Endometrial microvascular endothelial cells (primary cell): ENCODE measurements around the gene C17orf78. TPM values are rescaled to one million over a fixed set of nuclear protein-coding genes. Genes with fewer than 3 reads are reported as not detected.
"Not testable (repeated sequence)": the region's sequence is repeated elsewhere in the genome, so short reads cannot be mapped to it uniquely, and the experiment has no call there.

Experiments
- in situ Hi-C: cut with HindIII; loops from 2 replicates; pipeline ENCODE4 v1.10.0; 2017; ENCODE audit warnings: low sequenced_read_pairs, low pct_unique_long_range_greater_than_20kb; ENCODE audit errors: inconsistent ontology term
- total RNA-seq: library from RNA; depleted of rRNA; stranded (reverse); fragments of >200 nt; gene quantifications from one replicate; pipeline ENCODE4 v1.2.3, GENCODE V29; 2015; ENCODE audit errors: inconsistent ontology term

The C17orf78 gene
- total RNA-seq, 1 donor from 2014 or later = not detected

DNA sequence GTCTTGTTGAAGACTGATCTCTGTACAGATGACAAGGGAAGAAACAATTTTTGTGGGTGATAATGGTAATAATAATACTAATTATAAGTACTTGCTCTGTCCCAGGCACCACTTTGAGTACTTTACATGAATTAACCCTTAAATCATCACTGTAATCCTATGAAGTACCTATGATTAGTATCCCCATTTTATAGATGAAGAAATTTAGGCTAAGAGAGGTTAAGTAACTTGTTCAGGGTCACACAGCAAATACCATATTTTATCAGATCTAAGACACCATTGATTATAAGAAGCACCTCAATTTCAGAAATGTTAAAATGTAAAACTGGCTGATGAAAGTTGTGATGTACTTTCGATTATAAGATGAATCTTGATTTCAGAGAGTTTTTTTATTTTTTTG, 49.5 kb downstream of the C17orf78 start:
- in situ Hi-C loops = no loop called here

DNA sequence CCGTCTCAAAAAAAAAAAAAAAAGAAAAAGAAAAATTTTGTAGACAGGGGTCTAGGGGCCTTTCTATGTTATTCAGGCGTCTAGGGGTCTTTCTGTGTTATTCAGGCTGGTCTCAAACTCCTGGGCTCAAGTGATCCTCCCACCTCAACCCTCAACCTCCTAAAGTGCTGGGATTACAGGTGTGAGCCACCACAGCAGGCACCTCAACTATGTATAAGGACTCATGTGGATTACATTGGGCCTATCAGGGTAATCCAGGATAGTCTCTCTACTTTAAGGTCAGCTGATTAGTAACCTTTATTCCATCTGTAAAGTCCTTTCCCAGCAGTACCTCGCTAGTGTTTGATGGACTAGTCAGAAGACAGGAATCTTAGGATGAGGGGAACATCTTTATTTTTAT, 53.3 kb downstream of the C17orf78 start:
- in situ Hi-C loops = no loop called here

DNA sequence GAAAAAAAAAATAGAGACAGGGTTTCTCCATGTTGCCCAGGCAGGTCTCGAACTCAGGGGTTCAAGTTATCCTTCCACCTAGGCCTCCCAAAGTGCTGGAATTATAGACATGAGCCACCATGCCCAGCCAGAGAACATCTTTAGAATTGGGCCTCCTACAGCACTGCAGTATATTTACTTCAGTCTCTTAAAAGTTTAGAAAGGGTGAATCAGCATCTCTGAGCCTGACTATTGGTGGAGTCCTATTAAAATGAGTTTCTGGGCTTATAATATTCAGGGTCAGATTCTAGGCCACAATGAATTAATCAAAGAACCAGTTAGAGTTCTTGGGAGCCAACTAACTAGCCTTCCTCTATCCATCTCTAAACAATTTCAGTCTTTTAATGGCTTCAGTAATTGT, 53.7 kb downstream of the C17orf78 start:
- in situ Hi-C loops = no loop called here

DNA sequence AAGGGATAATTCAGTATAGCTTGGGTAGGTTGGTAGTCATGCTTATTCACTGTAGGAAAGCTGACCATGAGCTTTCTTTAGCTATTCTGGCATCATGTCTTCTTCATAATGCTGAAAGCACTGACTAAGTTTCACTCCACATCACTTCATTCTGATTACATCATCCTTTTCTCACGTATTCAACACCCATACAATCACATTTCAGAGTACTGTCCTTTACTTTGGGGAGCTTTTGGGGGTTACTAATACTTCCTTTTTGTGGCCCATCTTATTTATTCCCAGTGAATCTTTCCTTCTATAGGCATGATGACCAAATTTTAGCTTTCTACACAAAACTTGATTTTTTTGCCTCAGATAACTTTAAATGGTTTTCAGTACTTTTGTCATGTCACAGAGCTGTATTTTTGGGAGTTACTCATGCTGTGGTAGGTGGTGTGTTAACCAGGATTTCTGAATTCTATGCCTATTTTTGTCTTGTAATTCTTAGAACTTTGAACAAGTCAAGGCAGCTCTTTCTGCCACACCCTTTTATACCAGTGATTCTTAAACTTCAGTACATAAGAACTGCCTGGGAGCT, 54.4 kb downstream of the C17orf78 start:
- in situ Hi-C loops = no loop called here

DNA sequence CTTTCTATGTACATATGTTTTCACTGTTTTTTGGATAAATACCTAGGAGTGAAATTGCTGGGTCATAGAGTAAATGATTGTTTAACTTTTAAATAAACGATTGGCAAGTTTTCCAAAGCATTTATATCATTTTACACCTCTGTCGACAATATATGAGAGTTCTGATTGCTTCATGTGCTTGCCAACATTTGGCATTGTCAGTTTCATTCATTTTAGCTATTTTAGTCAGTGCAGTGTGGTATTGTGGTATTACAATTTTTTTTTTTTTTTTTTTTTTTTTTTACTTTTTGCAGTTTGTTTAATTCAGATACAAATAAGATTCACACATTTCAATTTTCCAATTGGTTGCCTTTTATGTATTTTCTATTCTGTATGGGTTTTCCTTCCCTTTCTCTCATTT, 56.9 kb downstream of the C17orf78 start:
- in situ Hi-C loops = no loop called here

DNA sequence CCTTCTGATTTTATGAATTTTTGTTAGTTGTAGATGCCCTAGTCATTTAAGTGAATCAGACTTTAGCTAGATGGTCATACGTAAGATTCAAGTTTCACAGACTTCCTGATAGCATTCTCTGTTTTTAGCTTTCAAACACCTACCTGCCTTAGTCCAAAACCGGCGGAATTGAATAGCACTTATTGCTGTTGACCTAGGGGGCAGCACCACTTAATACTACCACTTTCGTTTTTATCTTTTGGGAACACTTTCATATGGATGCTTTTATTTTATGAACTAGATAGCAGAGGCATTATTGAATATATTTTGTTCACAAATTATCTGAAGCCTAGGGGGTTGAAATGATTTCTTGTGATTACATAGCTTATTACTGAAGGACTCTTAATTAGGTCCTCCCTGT, 62.4 kb downstream of the C17orf78 start:
- in situ Hi-C loops = no loop called here

DNA sequence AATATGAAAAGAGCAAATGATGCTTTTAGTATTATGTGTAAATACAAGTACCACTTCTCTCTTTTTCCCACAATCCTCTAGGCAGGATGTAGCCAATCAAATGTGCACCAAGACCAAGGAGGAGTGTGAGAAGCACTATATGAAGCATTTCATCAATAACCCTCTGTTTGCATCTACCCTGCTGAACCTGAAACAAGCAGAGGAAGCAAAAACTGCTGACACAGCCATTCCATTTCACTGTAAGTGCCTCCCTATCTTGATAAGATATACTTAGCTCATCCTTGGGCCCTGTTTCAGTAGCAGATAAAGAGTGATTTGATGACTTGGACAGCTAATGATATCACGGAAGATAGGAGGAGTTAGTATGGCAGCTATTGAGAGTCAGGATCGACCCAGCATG, 64.6 kb downstream of the C17orf78 start:
- in situ Hi-C loops = no loop called here

DNA sequence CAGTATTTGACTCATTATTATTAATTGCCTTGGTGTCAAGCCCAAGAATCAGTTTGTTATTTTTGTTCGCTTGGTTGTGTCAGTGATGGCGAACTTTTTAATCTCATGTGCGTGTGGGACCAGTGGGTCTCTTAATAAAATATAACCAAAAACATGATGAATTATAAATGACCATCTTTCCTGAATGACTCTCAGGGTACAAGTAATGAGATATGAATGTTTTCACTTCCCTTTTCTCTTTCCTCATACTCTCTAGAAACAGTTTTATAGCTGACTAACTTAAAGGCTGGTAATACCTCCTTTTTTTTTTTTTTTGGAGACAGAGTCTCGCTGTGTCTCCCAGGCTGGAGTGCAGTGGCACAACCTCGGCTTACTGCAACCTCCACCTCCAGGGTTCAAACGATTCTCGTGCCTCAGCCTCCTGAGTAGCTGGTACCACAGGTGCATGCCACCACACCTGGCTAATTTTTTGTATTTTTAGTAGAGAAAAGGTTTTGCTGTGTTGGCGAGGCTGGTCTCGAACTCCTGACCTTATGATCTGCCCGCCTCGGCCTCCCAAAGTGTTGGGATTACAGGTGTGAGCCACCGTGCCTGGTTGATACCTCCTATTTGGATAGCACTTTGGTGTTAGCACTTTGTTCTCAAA, 65.7 kb downstream of the C17orf78 start:
- in situ Hi-C loops = not testable (repeated sequence)

Other genes with a start within 250 kb of the C17orf78 start
- 28.0 TPM for gene ACACA, start 30.9 kb downstream of the C17orf78 start, total RNA-seq
- 12.7 TPM for gene TADA2A, start 30.9 kb downstream of the C17orf78 start, total RNA-seq
- gene DUSP14, start 113.9 kb downstream of the C17orf78 start, total RNA-seq = 58.9 TPM
- gene SYNRG, start 233.4 kb downstream of the C17orf78 start, total RNA-seq = 27.9 TPM